Suppressor macrophage (primary cell): Measurements from ENCODE around the gene SMIM3.

Experiments used
- DNase-seq, 4 experiments: peaks; one replicate each; pipeline ENCODE4 v3.0.0-alpha.2; 2020 to 2022

Gene SMIM3

GRCh38 chr5:150765011-150765798 lies 13.4 kb upstream of the SMIM3 start:
- DNase-seq: peak in 3 of 4 experiments; percentile 30 to 71 (median 68)

- peak in 2 of 4 experiments; percentile 60 to 65 for DNase-seq
Observed at GRCh38 chr5:150765799-150766169, 12.8 kb upstream of the SMIM3 start.

GRCh38 chr5:150766251-150766650 lies 12.3 kb upstream of the SMIM3 start:
- peak in 1 of 4 experiments; percentile 16 for DNase-seq

- peak in 1 of 4 experiments; percentile 22 for DNase-seq
Observed at GRCh38 chr5:150771034-150771795, 7.3 kb upstream of the SMIM3 start.

GRCh38 chr5:150774145-150774544 lies 4.4 kb upstream of the SMIM3 start:
- DNase-seq: peak in 1 of 4 experiments; percentile 30

GRCh38 chr5:150777685-150778084 lies 872 bp upstream of the SMIM3 start:
- DNase-seq: peak; percentile 51 to 89 (median 65)

- DNase-seq: peak in 3 of 4 experiments; percentile 36 to 52 (median 51)
Observed at GRCh38 chr5:150778088-150778516, 455 bp upstream of the SMIM3 start.

- peak in 3 of 4 experiments; percentile 17 to 44 (median 25) for DNase-seq
Observed at GRCh38 chr5:150779397-150780186, 1.0 kb downstream of the SMIM3 start.

- peak; percentile 86 to 94 (median 88) for DNase-seq
Observed at GRCh38 chr5:150780187-150780692, 1.7 kb downstream of the SMIM3 start.

GRCh38 chr5:150780816-150781221 lies 2.3 kb downstream of the SMIM3 start:
- DNase-seq: peak; percentile 56 to 84 (median 65)

- DNase-seq: peak in 1 of 4 experiments; percentile 14
Observed at GRCh38 chr5:150781706-150782614, 3.4 kb downstream of the SMIM3 start.

- no peak for DNase-seq
Observed at GRCh38 chr5:150782850-150783249, 4.3 kb downstream of the SMIM3 start.

GRCh38 chr5:150783422-150783928 lies 4.9 kb downstream of the SMIM3 start:
- peak; percentile 69 to 83 (median 76) for DNase-seq

GRCh38 chr5:150785950-150786349 lies 7.4 kb downstream of the SMIM3 start:
- DNase-seq: no peak

- no peak for DNase-seq
Observed at GRCh38 chr5:150786876-150787275, 8.3 kb downstream of the SMIM3 start.

- peak in 3 of 4 experiments; percentile 45 to 79 (median 78) for DNase-seq
Observed at GRCh38 chr5:150787656-150788055, 9.1 kb downstream of the SMIM3 start.

GRCh38 chr5:150788977-150789376 lies 10.4 kb downstream of the SMIM3 start:
- no peak for DNase-seq

- DNase-seq: no peak
Observed at GRCh38 chr5:150789450-150789849, 10.9 kb downstream of the SMIM3 start.

- DNase-seq: peak; percentile 89 to 97 (median 93)
Observed at GRCh38 chr5:150789943-150790611, 11.5 kb downstream of the SMIM3 start.

GRCh38 chr5:150791536-150791935 lies 13.0 kb downstream of the SMIM3 start:
- no peak for DNase-seq
